HG02885 (cell line): ENCODE measurements around the gene LRMDA.

Experiments used
- ATAC-seq: cut with Tn5 transposase; IDR thresholded peaks from one replicate; pipeline ENCODE4 v1.9.1; 2021; ENCODE audit warnings: mild to moderate bottlenecking; ENCODE audit not compliant: unreplicated experiment, poor library complexity

LRMDA gene

DNA sequence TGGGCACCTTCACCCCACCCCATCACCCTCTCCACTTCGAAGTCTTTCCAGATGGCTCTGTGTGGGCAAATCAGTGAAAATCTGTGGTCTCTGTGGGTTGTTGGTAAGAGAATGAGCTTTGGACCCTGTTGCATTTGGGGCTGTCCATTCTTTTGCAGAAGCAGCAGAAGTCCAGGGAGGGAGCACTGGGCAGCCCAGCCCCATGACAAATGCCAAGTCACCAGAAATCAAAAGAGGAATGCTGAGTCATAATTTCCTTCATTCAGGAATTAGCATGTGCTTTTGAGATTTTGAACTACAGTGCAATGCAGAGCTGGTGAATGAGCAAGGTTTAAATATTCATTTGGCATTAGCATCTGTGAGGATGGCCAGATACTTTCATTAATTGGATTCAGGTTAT is 556.2 kb downstream of the LRMDA start:
- no peak for ATAC-seq

DNA sequence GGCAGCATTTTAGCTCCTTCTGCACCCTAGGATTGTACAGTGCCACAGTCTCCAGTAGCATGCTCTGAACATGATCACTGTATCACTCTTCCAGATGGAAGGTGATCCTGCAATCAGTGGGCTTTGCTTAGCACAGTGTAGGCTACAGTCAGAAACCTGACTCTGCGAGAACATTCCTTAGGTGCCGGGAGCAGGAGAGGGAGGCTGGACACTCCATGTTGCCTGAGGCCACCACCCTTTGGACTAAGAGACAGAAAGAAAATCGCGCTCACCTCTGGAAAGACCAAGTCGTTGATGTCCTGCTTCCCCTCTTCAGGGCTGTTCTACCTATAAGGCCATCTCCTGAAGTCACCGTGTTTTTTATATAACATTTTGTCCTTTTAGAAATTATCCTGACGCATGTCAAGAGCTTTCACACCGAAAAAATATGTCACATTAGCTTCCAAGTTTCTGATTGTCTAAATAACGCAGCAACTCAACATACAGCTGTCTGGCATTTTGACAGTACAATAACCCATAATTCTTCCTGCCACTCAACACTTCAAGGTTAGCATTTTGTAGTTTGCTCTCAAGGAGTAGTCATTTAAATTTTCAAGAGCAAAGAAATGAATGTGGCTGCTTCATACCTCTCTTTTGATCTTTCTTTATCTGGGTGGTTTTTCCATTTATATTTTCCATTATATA is 563.1 kb downstream of the LRMDA start:
- no peak for ATAC-seq

DNA sequence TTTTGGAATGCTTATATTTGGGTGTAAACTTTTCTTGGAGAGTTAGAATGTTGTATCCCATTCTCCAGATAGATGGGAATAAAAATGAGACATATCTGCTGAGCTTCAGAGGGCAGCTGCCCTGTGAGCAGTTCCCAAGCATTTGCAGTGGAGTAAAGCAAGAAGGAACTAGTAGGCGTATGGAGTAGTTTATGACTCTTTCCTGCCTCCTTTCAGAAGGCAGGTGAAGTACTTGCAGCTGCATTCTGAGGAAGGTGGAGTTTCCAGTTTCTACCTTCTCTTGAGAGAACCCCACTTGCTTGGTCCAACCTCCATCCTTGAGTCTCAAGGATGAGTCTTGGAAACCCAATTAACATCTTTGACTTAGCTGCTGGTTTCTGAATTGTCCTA is 563.6 kb downstream of the LRMDA start:
- no peak for ATAC-seq

DNA sequence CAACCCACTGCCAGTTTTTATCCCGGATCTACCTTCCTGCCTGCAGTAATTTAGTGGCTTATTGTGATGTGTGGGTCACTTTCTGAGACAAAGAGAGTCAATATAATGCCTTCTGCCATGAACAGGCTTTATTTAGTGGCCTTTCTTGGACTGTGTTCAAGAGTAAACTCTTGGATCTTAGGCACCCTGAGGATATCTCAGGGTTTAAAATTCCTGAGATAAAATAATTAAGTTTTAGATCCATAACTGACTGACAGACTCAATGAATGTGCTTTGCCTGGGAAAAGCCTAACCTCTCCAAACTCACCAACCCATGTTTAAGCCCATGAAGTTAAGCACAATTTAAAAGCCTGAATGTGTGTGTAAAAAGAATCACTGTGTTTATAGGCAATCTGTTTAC is 564.3 kb downstream of the LRMDA start:
- ATAC-seq, result no peak

DNA sequence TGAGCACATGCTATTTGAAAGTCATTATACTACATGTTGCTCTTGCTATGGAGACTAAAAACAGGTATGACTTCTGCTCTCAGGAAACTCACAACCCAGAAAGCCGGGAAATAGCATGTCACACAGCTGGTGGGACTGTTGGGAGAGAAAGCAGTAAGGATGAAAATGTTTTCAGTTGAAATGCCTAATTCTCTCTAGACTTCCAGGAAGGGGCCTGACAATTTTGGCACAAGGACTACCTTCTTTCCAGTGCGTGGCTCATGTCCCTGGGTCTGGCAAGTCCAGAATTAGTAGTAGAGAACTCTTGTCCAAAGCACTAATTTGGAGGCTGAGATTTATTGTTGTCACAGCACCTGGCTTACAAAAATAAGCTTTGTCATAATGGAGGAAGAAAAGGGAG is 567.6 kb downstream of the LRMDA start:
- no peak for ATAC-seq

DNA sequence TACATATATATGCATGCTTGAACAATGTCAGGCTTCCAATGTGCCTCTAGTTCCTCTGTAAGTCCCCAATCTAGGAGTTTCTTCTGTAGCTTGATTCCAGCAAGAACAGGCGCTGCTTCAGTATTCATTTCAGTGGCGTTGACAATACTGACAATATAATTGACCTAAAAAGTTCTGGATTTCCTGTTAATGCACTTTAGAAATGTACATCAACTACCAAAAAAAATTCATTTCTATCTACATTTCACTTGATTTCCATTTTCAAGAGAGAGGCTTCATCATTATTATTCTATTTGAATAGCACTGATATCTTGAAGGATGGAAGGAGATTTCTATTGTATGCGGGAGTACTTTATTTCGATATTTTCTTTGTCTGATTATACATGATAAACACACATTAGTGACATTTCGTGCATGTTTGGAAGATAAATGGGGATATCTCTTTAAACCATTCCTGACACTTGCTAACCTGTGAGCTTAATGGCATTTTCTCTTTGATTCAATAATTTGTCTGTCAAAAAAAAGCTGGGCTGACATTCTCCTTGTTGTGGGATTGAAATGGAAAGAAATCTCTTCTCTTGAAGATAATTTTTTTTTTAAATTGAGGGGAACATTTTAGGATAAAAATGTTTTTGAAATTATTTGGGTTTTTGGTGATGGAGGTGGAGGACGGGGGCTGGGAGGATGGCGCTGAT is 568.2 kb downstream of the LRMDA start:
- no peak for ATAC-seq

DNA sequence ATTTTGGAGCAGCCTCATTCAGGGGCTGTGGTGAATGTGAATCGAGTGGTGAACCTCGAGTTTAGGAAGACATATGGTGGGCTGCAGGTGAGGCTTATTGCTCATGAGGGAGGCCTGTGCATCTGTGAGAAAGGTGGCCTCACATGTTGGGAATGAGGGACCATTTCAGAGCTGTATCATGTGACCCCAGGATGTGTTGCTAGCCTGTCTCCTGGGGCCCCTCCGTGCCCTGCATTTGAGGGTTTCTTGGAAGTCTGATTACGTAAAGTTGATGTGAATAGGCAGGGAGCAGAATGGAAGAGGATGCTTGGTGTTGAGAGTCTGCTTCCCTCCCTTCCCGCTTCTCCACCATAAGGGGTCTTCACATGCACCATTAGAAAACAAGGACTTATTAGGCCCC is 569.1 kb downstream of the LRMDA start:
- ATAC-seq, result no peak

DNA sequence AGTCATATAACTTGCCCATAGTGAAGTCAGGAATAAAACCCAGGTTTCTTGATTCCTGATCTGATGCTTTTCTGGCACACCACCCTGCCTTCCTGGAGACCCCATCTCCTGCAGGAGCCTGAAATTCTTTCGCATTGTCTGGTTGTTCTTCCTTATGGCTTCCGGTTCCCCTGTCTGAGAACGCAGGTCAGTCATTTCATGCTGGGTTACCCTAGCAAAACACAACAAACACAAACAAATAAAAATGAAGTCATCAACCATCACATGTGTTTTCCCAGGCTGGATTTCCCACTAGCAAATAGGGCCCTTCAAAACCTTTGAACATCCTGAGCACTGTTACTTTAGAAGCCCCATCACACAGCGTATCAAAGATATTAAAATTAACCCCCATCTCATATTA is 569.6 kb downstream of the LRMDA start:
- no peak for ATAC-seq

DNA sequence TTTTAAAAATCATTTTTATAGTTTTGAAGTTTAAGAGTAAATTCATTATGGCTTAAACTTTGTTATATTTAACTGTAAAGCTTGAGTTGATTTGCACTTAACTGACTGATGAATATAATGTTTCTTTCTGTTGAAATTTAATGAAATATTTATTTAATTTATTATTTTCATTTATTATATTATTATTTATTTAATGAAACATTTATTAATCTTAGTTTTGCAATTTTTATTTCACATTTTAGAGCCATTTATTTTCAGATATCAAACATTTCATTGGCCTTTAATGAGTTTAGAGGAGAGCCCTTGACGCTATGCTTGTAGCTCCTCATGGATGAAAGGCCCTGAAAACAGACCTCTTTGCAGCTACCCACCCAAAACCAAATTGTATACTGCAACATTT is 570.0 kb downstream of the LRMDA start:
- ATAC-seq, result no peak

DNA sequence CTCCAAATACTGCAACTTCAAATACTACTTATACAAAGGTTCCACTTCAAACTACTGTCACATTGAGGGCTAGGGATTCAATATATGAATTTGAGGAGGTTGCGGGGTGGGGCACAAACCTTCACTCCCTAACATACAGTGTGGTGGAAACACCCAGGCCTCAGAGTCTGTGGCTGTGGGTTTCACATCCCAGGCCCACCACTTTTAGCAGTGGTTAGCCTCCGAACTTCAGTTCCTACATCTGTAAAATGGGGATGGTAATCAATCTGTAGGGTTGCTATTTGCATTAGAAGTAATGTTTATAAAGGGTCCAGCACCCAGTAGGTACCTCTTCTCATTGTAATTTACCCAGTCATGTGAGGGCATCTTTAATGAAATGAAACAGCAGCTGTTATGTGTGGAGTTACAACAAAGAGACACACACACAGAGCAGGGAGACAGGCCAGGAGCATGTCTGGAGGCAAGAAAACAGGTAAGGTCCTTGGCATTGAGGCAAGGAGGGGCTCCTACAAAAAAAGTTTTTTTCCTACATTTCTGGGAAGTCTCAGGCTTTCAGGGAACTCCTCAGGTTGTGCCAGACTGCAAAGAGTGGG is 570.9 kb downstream of the LRMDA start:
- ATAC-seq, result no peak

DNA sequence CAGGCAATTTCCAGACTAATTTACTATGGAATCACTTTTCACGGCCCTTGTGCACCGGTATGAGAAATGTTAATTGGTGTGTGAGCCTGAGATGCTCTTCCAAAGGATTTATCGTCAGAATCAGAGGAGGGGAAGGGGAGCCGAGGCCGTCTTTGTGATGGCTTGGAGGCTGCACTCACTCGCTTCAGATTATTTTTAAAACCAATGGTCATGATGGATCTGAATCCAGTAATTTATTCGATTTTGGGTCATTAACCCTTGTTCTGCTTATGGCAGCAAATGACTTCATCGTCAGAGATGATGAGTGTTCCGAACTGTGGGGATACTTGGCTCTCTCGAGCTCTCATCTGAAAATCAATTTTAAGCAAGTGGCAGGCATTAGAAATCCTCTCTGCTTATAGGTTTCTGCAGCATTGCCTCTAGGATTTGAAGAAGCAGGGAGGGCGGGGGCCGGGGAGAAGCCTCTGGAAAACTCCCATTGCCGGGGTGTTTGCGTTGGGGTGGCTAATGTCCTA is 576.3 kb downstream of the LRMDA start:
- ATAC-seq, result no peak

DNA sequence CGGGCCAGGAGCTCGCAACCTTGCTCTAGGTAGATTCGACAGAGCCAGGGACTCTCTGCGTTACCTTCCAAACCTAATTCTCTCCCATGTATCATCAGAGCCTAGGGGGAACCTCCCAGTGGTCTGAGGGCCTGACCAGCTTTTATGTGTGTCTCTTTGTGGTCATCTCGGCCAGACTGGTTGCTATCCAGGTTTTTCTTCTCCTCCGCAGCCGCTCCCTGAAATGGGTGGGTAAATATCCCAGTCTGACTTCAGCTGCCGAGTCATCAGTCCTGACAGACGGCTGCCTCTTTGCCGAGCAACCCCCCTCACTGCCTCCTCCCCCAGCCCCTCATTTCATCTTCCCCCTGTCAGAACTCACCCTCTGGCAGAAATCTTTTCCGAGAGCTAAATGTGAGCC is 578.1 kb downstream of the LRMDA start:
- no peak for ATAC-seq

DNA sequence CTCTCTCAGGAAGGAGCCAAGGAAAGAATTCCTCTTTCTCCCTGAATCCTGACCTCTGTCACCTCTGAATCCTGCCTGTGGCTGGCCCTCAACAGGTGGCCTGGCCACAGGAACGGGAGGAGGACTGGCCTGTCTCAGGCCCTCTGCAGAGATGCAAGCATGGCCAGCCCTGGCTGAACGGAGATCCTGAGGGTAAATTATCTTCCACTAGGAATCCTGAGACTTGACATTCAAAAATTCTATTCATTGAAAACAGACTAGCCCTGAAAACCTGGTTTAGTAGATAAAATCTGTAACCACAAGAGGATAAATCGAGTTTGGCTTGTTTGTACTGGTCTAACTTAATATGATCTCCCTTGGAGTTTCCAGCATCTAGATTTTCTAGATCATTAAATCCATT is 579.3 kb downstream of the LRMDA start:
- no peak for ATAC-seq

DNA sequence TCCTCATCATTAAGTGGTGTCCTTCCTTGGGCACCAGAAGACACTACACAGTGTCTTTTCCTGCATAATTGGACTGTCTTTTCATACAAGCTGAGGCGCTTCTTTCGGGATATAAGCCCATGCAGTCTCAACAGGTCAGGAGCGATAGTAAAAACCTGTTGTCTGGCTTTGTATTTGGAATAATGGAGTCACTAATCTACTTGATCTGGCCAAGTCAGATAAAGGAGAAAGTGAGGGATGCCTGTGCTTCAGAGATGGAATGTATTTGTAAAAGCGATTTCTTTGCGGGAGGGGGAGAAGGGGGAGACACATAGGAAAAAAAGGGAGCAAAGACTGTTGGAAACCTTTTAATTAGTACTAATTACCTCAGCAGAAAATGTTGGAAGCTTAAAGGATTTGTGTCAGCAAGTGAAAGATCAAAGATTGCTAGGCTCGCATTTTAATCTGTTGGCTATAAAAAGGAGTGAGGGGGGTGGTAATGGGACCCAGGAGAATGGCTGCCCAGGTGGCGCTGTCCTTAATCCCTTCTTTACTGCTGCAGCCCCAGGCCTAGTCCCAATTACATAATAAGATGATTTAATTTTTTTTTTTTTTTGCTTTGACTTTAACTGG is 581.4 kb downstream of the LRMDA start:
- no peak for ATAC-seq

DNA sequence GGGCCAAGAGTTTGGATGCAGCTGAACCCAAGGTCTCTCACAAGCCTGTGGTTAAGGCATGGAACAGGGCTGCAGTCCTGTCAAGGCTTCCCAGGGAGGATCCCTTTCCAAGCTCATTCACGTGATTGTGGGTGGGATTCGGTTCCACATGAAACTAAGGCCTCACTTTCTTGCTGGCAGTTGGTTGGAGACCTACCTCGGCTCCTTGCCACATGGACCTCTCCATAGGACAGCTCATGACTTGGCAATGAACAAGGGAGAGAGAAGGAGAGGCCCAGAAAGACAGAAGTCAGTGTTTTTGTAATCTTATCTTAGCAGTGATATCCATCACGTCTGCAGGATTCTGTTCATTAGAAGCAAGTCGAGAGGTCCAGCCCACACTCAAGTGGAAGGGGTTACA is 583.8 kb downstream of the LRMDA start:
- ATAC-seq, result no peak

DNA sequence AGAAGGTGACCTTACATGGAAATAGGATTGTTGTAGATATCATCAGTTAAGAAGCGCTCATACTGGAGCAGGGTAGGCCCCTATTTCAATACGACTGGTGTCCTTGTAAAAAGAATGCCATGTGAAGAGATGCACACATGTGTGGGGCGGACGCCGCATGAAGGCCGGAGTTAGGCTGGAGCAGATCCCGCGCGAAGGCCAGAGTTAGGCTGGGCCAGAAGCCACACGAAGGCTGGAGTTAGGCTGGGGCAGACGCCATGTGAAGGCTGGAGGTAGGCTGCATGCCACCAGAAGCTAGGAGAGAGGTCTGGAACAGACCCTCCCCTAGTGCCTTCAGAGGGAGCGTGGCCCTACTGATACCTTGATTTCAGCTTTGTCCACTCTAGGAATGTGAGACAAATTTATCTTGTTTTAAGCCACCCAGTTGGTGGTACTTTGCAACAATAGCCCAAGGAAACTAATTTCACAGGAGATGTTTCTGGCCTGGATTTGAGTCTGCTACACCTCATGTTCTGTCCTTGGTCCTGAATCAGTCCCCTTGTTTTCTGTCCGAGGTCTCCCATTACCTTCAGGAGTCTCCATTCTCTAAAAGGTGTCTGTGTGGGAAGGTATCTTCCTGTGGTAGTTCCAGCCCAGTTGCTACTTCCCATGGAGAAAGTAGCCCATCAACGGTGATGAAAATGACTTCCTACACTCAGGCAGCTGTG is 585.8 kb downstream of the LRMDA start:
- no peak for ATAC-seq

DNA sequence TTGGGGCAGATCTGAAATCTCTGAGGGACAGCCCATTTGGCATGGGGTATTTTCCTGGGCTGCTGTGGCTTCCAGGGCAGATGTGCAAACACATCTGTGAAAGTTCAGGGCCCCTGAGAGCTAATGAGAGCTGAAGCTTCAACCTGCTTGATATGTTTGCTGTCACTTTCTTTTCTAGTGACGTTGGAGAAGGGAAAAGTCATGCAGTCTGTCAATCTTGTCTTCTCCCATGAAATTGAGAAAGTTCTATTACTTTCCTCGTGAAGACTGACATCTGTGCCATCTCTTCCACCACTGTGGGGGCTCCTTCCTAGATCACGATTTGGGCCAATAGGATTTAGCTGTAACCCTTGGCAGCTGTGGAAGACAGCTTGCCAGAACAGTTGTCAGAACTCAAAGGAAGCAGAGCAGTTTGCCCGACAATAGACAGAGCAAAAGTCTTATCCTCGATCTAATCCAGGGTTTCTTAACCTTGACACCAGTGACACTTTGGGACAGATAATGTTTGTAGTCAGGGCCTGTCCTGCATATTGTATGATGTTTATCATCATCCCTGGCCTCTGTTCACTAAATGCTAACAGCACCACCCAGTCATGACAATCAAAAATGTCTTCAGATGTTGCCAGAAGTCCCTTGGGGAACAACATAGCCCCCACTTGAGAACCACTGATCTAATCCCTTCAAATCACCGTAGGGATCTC is 586.5 kb downstream of the LRMDA start:
- ATAC-seq, result no peak

DNA sequence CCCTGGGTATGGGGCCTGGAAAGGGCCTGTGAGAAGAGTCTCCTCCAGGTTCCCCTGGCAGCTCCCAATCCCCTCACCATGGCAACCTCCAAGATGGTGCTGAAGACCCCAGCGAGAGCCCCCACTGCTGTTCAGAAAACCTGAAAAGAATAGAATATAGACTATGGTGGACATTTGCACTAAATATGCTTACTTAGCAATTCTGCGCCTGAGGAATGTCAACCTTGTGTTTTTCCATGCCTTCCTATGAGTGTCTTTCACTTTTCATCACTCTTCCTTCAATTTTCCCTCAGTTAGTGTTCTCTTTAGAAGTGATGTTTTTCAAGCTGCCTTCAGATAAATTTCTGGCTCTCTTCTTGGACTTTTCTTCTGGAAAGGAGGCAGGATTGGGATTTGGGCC is 589.2 kb downstream of the LRMDA start:
- no peak for ATAC-seq

DNA sequence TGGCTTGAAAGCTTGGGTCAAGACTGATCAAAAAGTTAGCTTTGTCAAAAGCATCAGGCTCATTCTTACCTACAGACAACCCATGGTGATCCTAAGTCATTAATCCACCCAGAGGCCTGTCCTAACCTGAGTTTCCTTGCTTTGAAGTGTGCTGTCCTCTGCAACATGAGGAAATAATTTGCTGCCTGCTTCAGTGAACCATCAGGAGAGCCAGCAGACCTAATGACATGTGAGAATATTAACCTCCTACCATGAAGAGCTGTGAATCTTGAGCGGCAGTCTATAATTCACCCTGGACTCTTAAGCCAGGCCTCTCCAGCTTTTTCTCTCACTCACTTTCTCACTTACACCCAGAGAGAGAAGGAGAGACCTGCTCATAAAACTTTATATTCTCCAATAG is 590.0 kb downstream of the LRMDA start:
- ATAC-seq, result no peak

DNA sequence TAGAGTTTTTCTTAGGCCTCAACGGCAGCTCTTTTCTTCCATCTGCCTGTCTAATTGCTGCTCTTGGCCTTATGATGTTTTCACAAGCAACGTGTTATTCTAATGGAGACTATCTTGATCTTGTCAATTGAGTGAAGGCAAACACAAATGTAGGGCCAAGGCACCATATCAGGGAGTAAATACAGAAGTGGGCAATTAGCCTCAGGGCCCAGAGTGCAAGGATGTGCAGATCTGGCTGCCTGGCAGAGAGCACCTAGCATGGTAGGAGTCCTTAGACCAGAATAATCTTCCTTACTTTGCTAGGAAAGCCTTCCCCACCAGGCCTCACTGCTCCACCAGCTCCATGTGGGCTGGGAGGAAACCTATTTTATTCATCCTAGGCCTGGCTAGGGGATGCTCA is 590.9 kb downstream of the LRMDA start:
- ATAC-seq, result no peak
